ENCODE results near the gene SETD2. TPM values are rescaled to one million over a fixed set of nuclear protein-coding genes. Genes with fewer than 3 reads are reported as not detected.
A peak's percentile ranks its signal among the peaks of the same experiment; 100 is the strongest.

Gene SETD2
- total RNA-seq, 4 donors from 2014 or later: 54.3 to 113 (median 67.9) TPM

- no peak for DNase-seq
- Histone ChIP-seq H3K36me3 (peaks cover 0 to 24% (median 10%) of the 10 kb centered on the region in 4 donors), H3K9me3 (no peaks in the 10 kb centered on the region), H3K27me3 (no peaks in the 10 kb centered on the region), H3K4me3 (no peak overlapping the region), H3K27ac (peak overlapping the region in 1 of 4 donors; percentile 0), H3K4me1 (peaks cover 8 to 19% (median 12%) of the 10 kb centered on the region in 4 donors)
- in situ Hi-C loops (cut with MboI; ENCODE audit: low pct_ligation_motif_present in 1 of 4, low pct_unique_long_range_greater_than_20kb in 1 of 4, low sequenced_read_pairs in 3 of 4) (loop anchor here in 3 of 4 donors (25.0 kb wide), 2 partner anchors 144 to 306 kb away; partner anchors contain the start of genes PRSS50 (in 2 of the 3), TMIE (in 2 of the 3) and SETD2 (in 1 of the 3)), intact Hi-C loops (cut with DNase I; ENCODE audit: low total_unique reads) (no loop called here)
- TF ChIP-seq POLR2A (IDR thresholded peaks at IDR 0.05) (no peak), EP300 (IDR thresholded peaks at IDR 0.05; ENCODE audit: low read depth) (no peak)
These were observed 145.7 kb downstream of the SETD2 start for GRCh38 chr3:47018269-47018611.

- H3K9me3 ChIP-seq: no peaks in the 10 kb centered on the region
- peak overlapping the region in 1 of 4 donors; percentile 0 for H3K27ac ChIP-seq
- intact Hi-C loops (cut with DNase I; ENCODE audit: low total_unique reads): no loop called here
- H3K4me1 ChIP-seq: peaks cover 3 to 14% (median 9%) of the 10 kb centered on the region in 4 donors
- no peak for DNase-seq
- no peaks in the 10 kb centered on the region for H3K27me3 ChIP-seq
- in situ Hi-C loops (cut with MboI; ENCODE audit: low pct_ligation_motif_present in 1 of 4, low pct_unique_long_range_greater_than_20kb in 1 of 4, low sequenced_read_pairs in 3 of 4): loop anchor here in 3 of 4 donors (25.0 kb wide), 2 partner anchors 145 to 305 kb away; partner anchors contain the start of genes PRSS50 (in 2 of the 3), TMIE (in 2 of the 3) and SETD2 (in 1 of the 3)
- peaks cover 0 to 24% (median 10%) of the 10 kb centered on the region in 4 donors for H3K36me3 ChIP-seq
- 83 to 85% methylated on average over 5 to 6 of the region's 6 CpGs for WGBS, 2 donors (ENCODE audit: low coverage in 1 of 2)
- H3K4me3 ChIP-seq: no peak overlapping the region
- no peak for TF ChIP-seq CTCF (IDR thresholded peaks at IDR 0.05)
- no peak for TF ChIP-seq EP300 (IDR thresholded peaks at IDR 0.05; ENCODE audit: low read depth)
- no peak for TF ChIP-seq POLR2A (IDR thresholded peaks at IDR 0.05)
- no peak for TF ChIP-seq POLR2AphosphoS5 (IDR thresholded peaks at IDR 0.05)
These were observed 146.2 kb downstream of the SETD2 start for GRCh38 chr3:47017504-47018268.

DNA sequence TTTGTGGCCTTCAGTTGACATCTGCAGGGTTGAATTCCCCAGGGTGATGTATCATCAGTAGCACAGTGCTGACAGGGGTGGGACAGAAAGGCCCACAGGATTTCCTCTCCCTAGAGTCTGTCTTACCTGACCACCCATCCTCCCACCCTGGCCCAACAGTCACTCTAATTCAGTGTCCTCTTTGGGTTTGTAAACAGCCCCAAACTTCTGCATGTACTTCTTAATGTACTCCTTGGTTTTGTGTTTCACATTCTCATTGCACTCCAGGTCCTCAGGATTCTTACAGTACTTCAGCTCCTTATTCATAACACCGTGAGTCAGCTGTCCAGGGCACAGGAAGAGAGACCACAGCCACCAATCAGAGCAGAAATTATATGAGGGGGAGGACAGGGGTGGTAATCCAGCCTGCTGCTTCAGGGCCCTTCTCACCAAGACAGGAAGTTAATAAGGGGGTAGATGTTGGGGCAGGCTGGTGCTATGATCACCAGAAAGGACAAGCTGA, 146.9 kb downstream of the SETD2 start:
- no peak overlapping the region for H3K27ac ChIP-seq
- peaks cover 0 to 24% (median 10%) of the 10 kb centered on the region in 4 donors for H3K36me3 ChIP-seq
- no peak overlapping the region for H3K4me3 ChIP-seq
- intact Hi-C loops (cut with DNase I; ENCODE audit: low total_unique reads) (no loop called here), in situ Hi-C loops (cut with MboI; ENCODE audit: low pct_ligation_motif_present in 1 of 4, low pct_unique_long_range_greater_than_20kb in 1 of 4, low sequenced_read_pairs in 3 of 4) (loop anchor here in 3 of 4 donors (25.0 kb wide), 2 partner anchors 145 to 305 kb away; partner anchors contain the start of genes PRSS50 (in 2 of the 3), TMIE (in 2 of the 3) and SETD2 (in 1 of the 3))
- DNase-seq: no peak
- TF ChIP-seq POLR2A (IDR thresholded peaks at IDR 0.05) (no peak), POLR2AphosphoS5 (IDR thresholded peaks at IDR 0.05) (no peak), CTCF (IDR thresholded peaks at IDR 0.05) (no peak), EP300 (IDR thresholded peaks at IDR 0.05; ENCODE audit: low read depth) (no peak)
- no peaks in the 10 kb centered on the region for H3K9me3 ChIP-seq
- 57 to 86% methylated on average over 1 of the region's 1 CpG for WGBS, 2 donors (ENCODE audit: low coverage in 1 of 2)
- H3K4me1 ChIP-seq: peaks cover 0 to 7% (median 2%) of the 10 kb centered on the region in 4 donors
- no peaks in the 10 kb centered on the region for H3K27me3 ChIP-seq

GRCh38 chr3:47016086-47016933, 147.6 kb downstream of the SETD2 start:
- intact Hi-C loops (cut with DNase I; ENCODE audit: low total_unique reads): no loop called here
- Histone ChIP-seq H3K4me1 (peaks cover 0 to 7% (median 0%) of the 10 kb centered on the region in 4 donors), H3K36me3 (peaks cover 0 to 24% (median 10%) of the 10 kb centered on the region in 4 donors), H3K27ac (no peak overlapping the region), H3K9me3 (no peaks in the 10 kb centered on the region), H3K4me3 (no peak overlapping the region), H3K27me3 (no peaks in the 10 kb centered on the region)
- TF ChIP-seq EP300 (IDR thresholded peaks at IDR 0.05; ENCODE audit: low read depth) (no peak), POLR2AphosphoS5 (IDR thresholded peaks at IDR 0.05) (no peak), POLR2A (IDR thresholded peaks at IDR 0.05) (no peak), CTCF (IDR thresholded peaks at IDR 0.05) (no peak)
- DNase-seq: no peak
- in situ Hi-C loops (cut with MboI; ENCODE audit: low pct_ligation_motif_present in 1 of 4, low pct_unique_long_range_greater_than_20kb in 1 of 4, low sequenced_read_pairs in 3 of 4): loop anchor here in 3 of 4 donors (25.0 kb wide), 2 partner anchors 146 to 304 kb away; partner anchors contain the start of genes PRSS50 (in 2 of the 3), TMIE (in 2 of the 3) and SETD2 (in 1 of the 3)
- WGBS, 2 donors (ENCODE audit: low coverage in 1 of 2): 64 to 85% methylated on average over 1 to 4 of the region's 4 CpGs

All from transverse colon (tissue), 4 donors.